WTC11 (cell line): ENCODE results near the gene USP7. TPM values are rescaled to one million over a fixed set of nuclear protein-coding genes. Genes with fewer than 3 reads are reported as not detected.

Experiments
- CREM ChIP-seq: sonication (generic); formaldehyde crosslinking; IDR thresholded peaks from 2 replicates; pipeline ENCODE4 v1.8.1; 2022; ENCODE audit warnings: mild to moderate bottlenecking, missing genetic modification reagents, moderate library complexity
- E2F1 ChIP-seq: sonication (generic); formaldehyde crosslinking; IDR thresholded peaks from 2 replicates; pipeline ENCODE4 v1.8.0; 2022; ENCODE audit warnings: mild to moderate bottlenecking, missing genetic modification reagents
- EMX1 ChIP-seq: fragments of 250-450 bp; sonication (Bioruptor Pico); IDR thresholded peaks from 2 replicates; pipeline ENCODE4 v1.8.0; 2021; ENCODE audit warnings: mild to moderate bottlenecking
- ESRRA ChIP-seq: sonication (generic); formaldehyde crosslinking; IDR thresholded peaks from 2 replicates; pipeline ENCODE4 v1.8.1; 2022; ENCODE audit warnings: mild to moderate bottlenecking, missing genetic modification reagents, borderline replicate concordance
- ETV6 ChIP-seq: sonication (generic); formaldehyde crosslinking; IDR thresholded peaks from 2 replicates; pipeline ENCODE4 v1.8.1; 2022; ENCODE audit warnings: mild to moderate bottlenecking, missing genetic modification reagents
- FOXJ3 ChIP-seq: sonication (generic); formaldehyde crosslinking; IDR thresholded peaks from 2 replicates; pipeline ENCODE4 v1.9.0; 2021; ENCODE audit warnings: missing genetic modification reagents, mild to moderate bottlenecking, borderline replicate concordance
- IRF1 ChIP-seq: sonication (generic); formaldehyde crosslinking; IDR thresholded peaks from 2 replicates; pipeline ENCODE4 v1.8.0; 2023; ENCODE audit warnings: missing genetic modification reagents
- MLX ChIP-seq: sonication (generic); formaldehyde crosslinking; IDR thresholded peaks from 2 replicates; pipeline ENCODE4 v1.8.1; 2023; ENCODE audit warnings: mild to moderate bottlenecking, missing genetic modification reagents, moderate library complexity
- NFE2L1 ChIP-seq: sonication (generic); formaldehyde crosslinking; IDR thresholded peaks from 2 replicates; pipeline ENCODE4 v1.8.1; 2023; ENCODE audit warnings: missing genetic modification reagents
- NR1H2 ChIP-seq: sonication (generic); formaldehyde crosslinking; IDR thresholded peaks from 2 replicates; pipeline ENCODE4 v1.9.0; 2021; ENCODE audit warnings: mild to moderate bottlenecking, moderate library complexity, missing genetic modification reagents
- PRDM15 ChIP-seq: sonication (generic); formaldehyde crosslinking; IDR thresholded peaks from 2 replicates; pipeline ENCODE4 v1.8.0; 2022; ENCODE audit warnings: missing genetic modification reagents
- PREB ChIP-seq: sonication (generic); formaldehyde crosslinking; IDR thresholded peaks from 2 replicates; pipeline ENCODE4 v1.8.1; 2022; ENCODE audit warnings: mild to moderate bottlenecking, missing genetic modification reagents, moderate library complexity, borderline replicate concordance
- SMAD4 ChIP-seq: sonication (generic); formaldehyde crosslinking; IDR thresholded peaks from 2 replicates; pipeline ENCODE4 v1.8.0; 2022; ENCODE audit warnings: mild to moderate bottlenecking, missing genetic modification reagents
- STAT6 ChIP-seq: sonication (generic); formaldehyde crosslinking; conservative IDR thresholded peaks from 2 replicates; pipeline ENCODE4 v1.8.1; 2023; ENCODE audit warnings: mild to moderate bottlenecking, low read depth, missing genetic modification reagents, moderate library complexity
- TCF7 ChIP-seq: sonication (generic); formaldehyde crosslinking; IDR thresholded peaks from 2 replicates; pipeline ENCODE4 v1.8.0; 2022; ENCODE audit warnings: mild to moderate bottlenecking, low read depth, missing genetic modification reagents, moderate library complexity
- TEAD4 ChIP-seq: sonication (generic); formaldehyde crosslinking; IDR thresholded peaks from 2 replicates; pipeline ENCODE4 v1.8.0; 2022; ENCODE audit warnings: mild to moderate bottlenecking, missing genetic modification reagents
- TP53 ChIP-seq: sonication (generic); formaldehyde crosslinking; IDR thresholded peaks from 2 replicates; pipeline ENCODE4 v1.8.1; 2023; ENCODE audit warnings: mild to moderate bottlenecking, missing genetic modification reagents
- USF2 ChIP-seq: sonication (generic); formaldehyde crosslinking; IDR thresholded peaks from 2 replicates; pipeline ENCODE4 v1.8.1; 2023; ENCODE audit warnings: mild to moderate bottlenecking, missing genetic modification reagents, moderate library complexity
- ZNF396 ChIP-seq: fragments of 250-450 bp; sonication (Bioruptor Pico); IDR thresholded peaks from 2 replicates; pipeline ENCODE4 v1.8.0; 2021; ENCODE audit warnings: mild to moderate bottlenecking, moderate library complexity, borderline replicate concordance
- ZNF423 ChIP-seq: fragments of 250-450 bp; sonication (Bioruptor Pico); IDR thresholded peaks from 2 replicates; pipeline ENCODE4 v2.1.2; 2022; ENCODE audit warnings: mild to moderate bottlenecking, moderate library complexity
- ZNF532 ChIP-seq: fragments of 250-450 bp; sonication (Bioruptor Pico); IDR thresholded peaks from 2 replicates; pipeline ENCODE4 v1.9.0; 2021; ENCODE audit warnings: mild to moderate bottlenecking, borderline replicate concordance
- ZSCAN18 ChIP-seq: fragments of 250-450 bp; sonication (Bioruptor Pico); IDR thresholded peaks from 2 replicates; pipeline ENCODE4 v2.1.2; 2022; ENCODE audit warnings: mild to moderate bottlenecking, moderate library complexity
- total RNA-seq: library from RNA; stranded (reverse); gene quantifications from 3 replicates; pipeline ENCODE4 v1.2.3, GENCODE V29; 2021

The USP7 gene
- total RNA-seq, 1 experiment from 2014 or later = 211 TPM

GRCh38 chr16:8866118-8866883 is 97.4 kb downstream of the USP7 start (continued):
- no peak for TF ChIP-seq PRDM15
- TF ChIP-seq ESRRA (CRISPR knock-in tag) = no peak
- no peak for TF ChIP-seq ZNF423 (CRISPR knock-in tag)
- no peak for TF ChIP-seq CREM
- no peak for TF ChIP-seq ZNF532 (CRISPR knock-in tag)
- TF ChIP-seq ZNF396 (CRISPR knock-in tag) = no peak
- no peak for TF ChIP-seq IRF1 (CRISPR knock-in tag)
- TF ChIP-seq NFE2L1 (CRISPR knock-in tag) = no peak; the same call in 1 of the 2 replicates
- peak; percentile 90 for TF ChIP-seq USF2
- no peak for TF ChIP-seq MLX (CRISPR knock-in tag)
- no peak for TF ChIP-seq STAT6
- TF ChIP-seq FOXJ3 = no peak
- no peak for TF ChIP-seq E2F1 (CRISPR knock-in tag)
- no peak for TF ChIP-seq ZSCAN18 (CRISPR knock-in tag)
- peak; percentile 88 for TF ChIP-seq ETV6 (CRISPR knock-in tag)
- no peak for TF ChIP-seq TP53 (CRISPR knock-in tag)
- no peak for TF ChIP-seq TCF7 (CRISPR knock-in tag)
- TF ChIP-seq SMAD4 (CRISPR knock-in tag) = no peak
- TF ChIP-seq PREB (CRISPR knock-in tag) = no peak
- TF ChIP-seq NR1H2 (CRISPR knock-in tag) = no peak
- no peak for TF ChIP-seq TEAD4
- no peak for TF ChIP-seq EMX1 (CRISPR knock-in tag)
